Suppressor macrophage treated with lipopolysaccharide for 4 hours (primary cell): ENCODE data around the gene MPIG6B.

Experiments used
- DNase-seq: peaks from one replicate; pipeline ENCODE4 v3.0.0-alpha.2; 2020

MPIG6B gene, protein sequence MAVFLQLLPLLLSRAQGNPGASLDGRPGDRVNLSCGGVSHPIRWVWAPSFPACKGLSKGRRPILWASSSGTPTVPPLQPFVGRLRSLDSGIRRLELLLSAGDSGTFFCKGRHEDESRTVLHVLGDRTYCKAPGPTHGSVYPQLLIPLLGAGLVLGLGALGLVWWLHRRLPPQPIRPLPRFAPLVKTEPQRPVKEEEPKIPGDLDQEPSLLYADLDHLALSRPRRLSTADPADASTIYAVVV

GRCh38 chr6:31723245-31723979 is at the start of gene MPIG6B:
Gene MPIG6B, plus strand, starts transcription at chr6:31723373. Its CDS starts 11 bp downstream, at chr6:31723384.
- no peak for DNase-seq

- no peak for DNase-seq
Observed at GRCh38 chr6:31676322-31676903, 46.8 kb upstream of the MPIG6B start.

DNA sequence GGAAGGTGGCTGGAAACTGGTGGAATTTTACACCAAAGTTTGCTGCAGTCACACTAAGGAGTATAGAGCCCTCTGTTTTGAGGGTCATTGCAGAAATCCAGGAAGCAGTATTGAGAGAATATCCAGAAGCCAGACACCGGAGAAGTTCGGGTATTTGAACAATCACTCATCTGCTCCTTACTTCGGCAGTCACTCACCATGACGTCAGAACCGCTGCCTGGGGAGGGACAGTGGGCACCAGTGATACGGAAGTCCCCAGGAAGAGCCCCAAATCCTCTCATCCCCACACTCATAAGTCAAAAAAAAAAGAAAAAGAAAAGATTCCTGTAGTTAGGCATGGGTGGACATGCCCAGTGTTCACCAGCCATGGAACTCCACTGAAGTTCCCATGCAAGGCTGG is 46.3 kb upstream of the MPIG6B start:
- DNase-seq: no peak

GRCh38 chr6:31677955-31678354 is 45.2 kb upstream of the MPIG6B start:
- no peak for DNase-seq

- peak; percentile 81 for DNase-seq
Observed at GRCh38 chr6:31680226-31681134, 42.7 kb upstream of the MPIG6B start, which contains the start of gene LY6G5C. Gene LY6G5C, minus strand, starts transcription at chr6:31681067. Its CDS starts 694 bp downstream, at chr6:31680373.

DNA sequence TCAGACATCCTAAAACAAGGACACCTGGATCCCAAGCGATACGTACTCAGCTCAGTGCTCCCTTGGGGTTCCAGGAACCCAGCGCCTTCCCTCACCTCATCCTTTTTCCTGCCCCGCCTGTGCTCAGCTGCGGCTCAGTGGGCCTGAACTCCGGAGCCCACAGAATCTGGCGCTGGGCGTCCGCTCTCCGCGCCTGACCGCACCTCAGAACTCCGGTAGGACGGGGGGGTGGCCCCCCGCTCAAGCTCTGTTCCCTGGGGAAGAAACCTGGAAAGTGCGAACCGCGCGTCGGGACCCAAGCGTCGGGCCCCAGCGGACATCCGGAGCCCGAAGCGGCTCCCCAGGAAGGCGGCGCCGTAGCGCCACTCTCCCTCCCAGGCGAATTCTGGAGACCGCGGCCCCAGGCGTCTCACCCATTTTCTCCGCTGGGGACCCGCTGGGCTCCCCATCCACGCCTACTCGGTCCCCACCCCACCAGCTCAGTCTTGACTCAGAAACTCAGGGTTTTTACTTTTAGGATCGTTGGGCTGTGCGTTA is 42.0 kb upstream of the MPIG6B start:
- DNase-seq: peak; percentile 56

- DNase-seq: no peak
Observed at GRCh38 chr6:31683591-31683990, 39.6 kb upstream of the MPIG6B start.

DNA sequence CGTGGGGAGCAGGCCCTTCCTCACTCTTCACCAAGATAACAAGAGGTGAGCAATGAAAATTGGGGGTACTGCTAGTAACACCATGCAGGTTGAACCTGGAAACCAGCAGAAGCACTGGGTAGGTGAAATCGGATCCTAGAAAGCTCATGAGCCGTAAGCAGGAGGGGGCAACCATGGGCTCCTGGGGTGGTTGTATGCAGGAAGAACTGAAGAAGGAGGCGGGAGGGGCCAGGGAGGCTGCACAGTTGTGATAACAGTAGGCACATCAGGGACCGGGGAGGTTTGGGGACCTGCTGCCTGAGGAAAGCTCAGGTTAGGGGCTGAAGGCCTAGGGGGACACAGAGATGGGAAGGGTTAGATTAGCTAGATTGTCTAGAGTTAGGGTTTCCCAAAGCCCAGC is 36.7 kb upstream of the MPIG6B start:
- DNase-seq: no peak

- DNase-seq: no peak
Observed at GRCh38 chr6:31687321-31687720, 35.9 kb upstream of the MPIG6B start.

- DNase-seq: no peak
Observed at GRCh38 chr6:31687860-31688693, 35.1 kb upstream of the MPIG6B start.

DNA sequence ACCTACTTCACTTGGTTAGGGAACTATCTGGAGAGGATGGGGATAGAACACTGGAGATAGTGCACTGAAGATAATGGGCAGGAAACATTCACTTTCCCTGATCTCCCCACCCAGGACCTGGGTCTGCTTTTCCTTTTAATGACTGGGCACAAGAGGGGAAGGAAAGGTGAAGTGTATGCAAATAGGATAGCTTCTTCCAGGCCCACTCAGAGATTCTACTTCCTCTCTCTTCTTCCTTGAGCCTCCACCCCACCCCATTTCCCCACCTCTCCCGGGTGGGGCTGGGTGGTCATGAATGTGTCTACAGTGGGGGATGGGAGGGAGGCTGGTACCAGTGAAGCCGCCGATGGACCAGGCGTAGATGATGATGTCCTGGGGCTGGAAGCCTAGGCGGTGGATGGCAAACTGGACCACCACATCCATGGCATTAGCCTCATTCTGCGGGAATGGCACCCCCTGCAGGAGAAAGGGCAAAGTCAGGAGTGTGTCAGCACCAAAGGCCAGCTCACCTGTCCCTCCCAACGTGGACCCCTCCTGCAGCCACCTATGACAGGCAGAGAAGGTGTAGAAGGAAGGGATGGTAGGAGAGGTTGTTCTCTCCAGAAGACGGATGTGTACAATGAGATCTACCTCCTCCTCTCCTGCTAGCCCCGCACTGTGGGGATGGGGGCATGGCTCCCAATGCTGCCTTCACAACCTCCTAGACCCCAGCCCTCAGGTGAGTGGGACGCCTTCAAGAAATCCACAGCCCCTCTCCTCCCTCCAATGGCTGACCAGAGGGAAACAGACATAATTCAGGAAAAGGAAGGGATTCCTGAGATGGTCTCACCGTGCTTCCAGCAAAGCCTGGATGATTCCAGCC is 33.7 kb upstream of the MPIG6B start:
- no peak for DNase-seq

DNA sequence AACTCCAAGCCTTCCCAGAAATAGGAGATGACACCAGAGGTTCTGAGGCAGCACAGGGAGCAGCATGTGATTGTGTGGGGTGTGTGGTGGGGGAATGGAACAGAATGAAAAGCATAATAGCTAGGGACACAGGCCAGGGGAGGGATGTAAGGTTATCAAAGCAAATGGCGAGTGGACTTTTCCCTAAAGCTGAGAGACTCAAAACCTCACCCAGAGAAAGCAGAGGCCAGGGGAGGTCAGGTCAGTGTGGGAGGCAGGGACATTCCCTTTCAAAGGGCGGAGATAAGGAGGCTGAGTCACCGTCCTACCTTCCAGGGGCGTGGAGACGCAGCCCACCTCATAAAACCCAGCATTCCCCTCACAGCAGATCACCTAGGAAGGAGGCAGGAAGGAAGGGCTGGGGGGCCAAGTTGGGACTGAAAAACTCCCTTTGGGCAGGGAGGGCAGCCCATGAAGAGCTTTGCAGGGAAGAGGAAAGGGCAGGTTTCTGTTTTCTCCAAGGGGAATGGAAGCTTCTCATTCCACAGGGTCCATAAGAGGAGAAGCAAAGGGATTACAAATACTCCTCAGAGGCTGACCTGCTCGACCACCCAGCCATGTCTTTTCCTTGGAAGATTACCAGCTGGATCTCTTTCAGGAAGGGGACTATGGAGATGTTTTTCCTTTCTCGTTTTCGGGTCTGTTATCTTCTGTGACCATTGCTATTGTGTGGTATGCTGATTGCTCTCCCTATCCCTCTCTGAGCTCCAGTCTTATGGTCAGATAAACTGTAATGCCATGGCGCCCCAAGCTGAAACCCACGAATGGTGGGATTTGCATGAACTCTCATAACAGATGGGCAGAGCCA is 32.7 kb upstream of the MPIG6B start:
- peak; percentile 33 for DNase-seq

- DNase-seq: no peak
Observed at GRCh38 chr6:31691078-31691463, 32.1 kb upstream of the MPIG6B start.

GRCh38 chr6:31691564-31692108 is 31.5 kb upstream of the MPIG6B start:
- no peak for DNase-seq

DNA sequence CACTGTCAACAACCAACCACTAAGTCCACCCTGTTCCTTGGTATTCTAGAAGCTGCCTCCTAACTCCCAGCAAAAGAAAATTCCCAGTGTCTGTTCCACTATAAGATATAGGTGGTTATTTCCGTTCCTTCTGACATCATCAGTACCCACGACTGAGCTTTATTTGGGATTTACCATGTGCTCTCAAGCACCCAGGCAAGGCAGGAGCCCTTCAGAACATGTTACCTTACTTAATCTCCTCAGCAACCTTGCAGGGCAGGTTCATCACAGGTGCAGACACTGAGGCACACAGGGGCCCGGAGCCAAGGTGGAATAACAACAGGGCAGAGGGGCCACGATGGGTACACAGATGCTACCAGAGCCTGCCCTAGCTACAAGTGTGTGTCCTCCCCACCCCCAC is 30.8 kb upstream of the MPIG6B start:
- DNase-seq: no peak

DNA sequence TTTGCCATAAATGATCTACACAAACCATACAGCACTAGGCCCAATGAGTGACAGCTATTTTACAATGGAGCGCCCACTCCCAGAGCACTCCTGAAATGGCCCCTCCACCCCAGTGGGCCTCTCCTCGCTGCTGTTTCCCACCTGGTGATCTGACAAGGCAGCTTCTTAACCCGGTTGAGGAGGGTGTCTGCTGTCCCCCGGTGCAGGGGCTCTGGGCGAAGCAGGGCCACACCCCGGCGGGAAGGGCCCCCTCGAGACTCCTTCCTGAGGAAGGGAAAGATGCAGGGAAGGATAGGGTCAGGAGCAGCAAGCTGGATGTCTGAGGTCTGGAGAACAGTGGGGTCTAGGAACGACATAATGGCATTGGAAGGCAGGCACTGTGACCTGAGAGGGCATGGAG is 30.3 kb upstream of the MPIG6B start:
- no peak for DNase-seq

- no peak for DNase-seq
Observed at GRCh38 chr6:31693535-31693934, 29.6 kb upstream of the MPIG6B start.

DNA sequence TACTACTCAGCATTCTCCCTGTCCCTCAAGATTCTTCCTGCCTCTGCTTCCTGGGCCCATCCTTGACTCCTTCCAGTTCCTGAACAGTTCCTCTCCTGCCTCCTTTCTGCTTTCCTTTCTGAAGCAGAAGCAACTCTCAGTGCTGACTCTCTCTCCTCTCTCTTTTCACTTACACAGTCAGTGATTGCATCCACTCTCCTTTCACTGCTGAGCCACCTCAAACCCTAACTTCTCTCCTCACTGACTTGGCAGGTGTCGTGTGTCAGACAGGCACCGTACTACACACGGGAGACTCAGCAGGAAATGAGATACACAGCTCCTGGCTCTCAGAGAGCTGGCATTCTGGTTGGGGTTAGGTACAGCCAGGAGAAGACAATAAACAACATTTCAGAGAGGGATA is 25.6 kb upstream of the MPIG6B start:
- DNase-seq: no peak

GRCh38 chr6:31700740-31701401 is 22.3 kb upstream of the MPIG6B start:
- no peak for DNase-seq
